ENCODE data around the gene BEAN1.

BEAN1 gene, protein sequence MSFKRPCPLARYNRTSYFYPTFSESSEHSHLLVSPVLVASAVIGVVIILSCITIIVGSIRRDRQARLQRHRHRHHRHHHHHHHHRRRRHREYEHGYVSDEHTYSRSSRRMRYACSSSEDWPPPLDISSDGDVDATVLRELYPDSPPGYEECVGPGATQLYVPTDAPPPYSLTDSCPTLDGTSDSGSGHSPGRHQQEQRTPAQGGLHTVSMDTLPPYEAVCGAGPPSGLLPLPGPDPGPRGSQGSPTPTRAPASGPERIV

DNA sequence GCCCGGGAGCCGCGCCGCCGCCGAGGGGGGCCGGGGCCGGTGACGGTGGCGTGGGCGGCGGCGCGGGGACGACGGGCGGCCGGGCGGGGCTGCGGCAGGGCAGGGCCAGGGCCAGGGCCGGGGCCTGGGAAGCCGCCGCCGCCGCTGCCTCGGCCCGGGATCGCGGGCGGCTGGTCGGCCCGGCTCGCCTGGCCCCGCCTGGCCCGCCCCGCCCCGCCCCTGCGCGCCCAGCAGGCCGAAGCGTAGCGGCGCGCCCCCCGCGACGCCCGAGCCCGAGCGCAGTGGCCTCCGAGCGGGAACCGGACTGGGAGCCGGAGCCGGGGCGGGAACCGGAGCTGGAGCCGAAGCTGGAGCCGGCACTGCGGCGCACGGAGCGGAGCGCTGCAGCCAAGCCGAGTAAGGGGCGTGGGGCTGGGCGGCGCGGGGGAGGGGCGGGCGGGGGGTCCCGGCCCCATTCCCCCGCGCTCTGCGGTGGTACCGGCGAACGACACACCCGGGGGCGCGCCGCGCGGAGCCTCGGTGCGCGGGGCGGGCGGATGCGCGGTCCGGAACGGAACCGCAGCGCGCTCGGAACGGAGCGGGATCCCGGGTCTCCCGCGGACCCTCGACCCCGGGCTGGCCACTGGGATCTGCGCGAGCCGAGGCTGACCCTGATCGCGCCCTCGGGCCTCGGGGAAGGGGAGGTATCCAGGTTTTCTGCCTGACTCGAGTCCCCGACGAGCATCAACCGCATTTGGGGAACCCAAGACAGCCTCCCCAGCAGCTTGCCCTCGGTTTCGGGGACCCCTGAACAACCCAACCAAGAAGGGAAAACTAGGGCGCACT lies at the start of gene BEAN1:
Gene BEAN1 (plus strand): TSS at position 260 of the 825 bp plus-strand sequence. CDS start 10,382 bp downstream, outside the sequence.
- no peak for DNase-seq

- DNase-seq, result no peak
Measured at GRCh38 chr16:66377324-66377723, 49.8 kb upstream of the BEAN1 start.

DNA sequence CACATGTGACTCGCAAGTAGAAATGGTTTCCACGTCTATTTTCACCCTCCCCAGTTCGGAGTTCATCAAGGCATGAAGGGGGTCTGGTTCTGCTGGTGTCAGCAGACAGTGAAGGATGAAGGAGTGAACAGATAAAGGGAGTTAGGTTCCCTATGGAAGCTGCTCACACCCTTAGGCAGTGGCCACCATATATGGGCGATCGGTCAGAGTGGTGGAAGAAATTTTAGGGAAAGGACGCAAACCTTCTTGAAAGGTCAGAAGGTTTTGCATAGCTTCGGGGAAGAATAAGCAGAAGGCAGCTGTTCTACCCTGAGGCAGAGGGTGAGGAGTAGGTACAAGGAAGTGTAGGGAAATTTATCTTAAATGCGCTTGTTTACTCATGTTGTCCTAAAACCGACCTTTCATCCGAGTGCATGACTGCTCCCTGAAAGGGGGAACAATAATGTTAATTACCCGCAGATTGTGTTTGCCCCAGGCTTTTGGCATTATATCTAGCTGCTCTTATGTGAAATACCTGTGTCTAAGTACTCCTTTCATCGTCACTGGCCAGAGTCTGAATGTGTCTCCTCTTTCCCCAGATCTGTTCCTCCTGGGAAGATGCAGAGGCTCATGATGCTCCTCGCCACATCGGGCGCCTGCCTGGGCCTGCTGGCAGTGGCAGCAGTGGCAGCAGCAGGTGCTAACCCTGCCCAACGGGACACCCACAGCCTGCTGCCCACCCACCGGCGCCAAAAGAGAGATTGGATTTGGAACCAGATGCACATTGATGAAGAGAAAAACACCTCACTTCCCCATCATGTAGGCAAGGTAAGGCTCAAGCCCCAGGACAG lies 48.1 kb upstream of the BEAN1 start:
- no peak for DNase-seq

DNA sequence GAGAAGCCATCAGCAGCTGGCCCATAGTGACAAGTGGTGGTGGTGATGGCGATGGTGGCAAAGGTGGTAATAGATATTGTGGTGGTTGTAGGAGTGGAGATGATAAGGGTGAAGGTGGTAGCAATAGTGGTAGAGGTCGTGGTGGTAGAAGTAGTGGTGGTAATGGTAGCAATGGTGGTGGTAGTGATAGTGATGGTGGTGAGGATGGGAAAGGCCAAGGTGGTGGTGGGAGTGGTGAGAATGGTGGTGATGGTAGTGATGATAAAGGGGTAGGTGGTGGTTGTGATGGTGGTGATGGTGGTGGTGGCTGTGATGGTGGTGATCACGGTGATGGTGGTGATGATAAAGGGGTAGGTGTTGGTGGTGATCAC lies 47.5 kb upstream of the BEAN1 start:
- DNase-seq, result no peak

- DNase-seq, result no peak
Measured at GRCh38 chr16:66380421-66380820, 46.7 kb upstream of the BEAN1 start.

DNA sequence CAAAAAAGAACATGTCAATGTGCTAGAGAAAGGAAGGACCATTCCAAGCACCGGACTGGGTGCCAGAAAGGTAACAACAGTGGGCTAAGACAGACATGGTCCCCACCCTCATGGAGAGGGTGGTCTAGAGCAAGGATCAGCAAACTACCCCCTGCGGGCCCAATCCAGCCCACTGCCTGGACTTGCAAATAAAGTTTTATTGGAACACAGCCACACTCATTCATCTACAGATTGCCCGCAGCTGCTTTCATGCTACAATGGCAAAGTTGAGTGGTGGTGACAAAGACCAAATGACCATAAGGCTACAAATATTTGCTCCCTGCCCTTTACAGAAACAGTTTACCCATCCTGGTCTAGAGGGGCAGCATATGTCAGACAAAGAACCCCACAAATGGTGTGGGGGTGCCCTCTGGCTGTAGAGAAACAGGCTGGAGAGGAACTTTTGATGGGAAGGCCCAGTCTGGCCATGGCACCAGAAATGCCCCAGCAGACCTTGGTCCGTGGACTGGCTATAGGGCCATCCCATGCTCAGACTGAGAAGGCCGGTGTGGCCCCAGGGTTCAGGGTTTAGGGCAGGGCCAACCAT lies 45.4 kb upstream of the BEAN1 start:
- DNase-seq, result no peak

GRCh38 chr16:66382171-66382965 lies 44.7 kb upstream of the BEAN1 start:
- no peak for DNase-seq

DNA sequence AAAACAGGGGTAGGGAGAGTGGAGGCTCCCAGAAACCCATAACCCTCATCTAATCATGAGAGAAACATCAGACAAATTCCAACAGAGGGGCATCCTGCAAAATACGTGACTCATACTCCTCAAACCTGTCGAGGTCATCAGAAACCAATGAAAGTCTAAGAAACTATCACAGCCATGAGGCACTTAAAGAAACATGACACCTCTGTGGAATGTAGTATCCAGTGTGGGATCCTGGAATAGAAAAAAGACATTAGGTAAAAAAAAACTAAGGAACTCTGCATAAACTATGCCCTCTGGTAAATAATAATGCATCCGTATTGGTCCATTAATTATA lies 44.2 kb upstream of the BEAN1 start:
- DNase-seq, result no peak

DNA sequence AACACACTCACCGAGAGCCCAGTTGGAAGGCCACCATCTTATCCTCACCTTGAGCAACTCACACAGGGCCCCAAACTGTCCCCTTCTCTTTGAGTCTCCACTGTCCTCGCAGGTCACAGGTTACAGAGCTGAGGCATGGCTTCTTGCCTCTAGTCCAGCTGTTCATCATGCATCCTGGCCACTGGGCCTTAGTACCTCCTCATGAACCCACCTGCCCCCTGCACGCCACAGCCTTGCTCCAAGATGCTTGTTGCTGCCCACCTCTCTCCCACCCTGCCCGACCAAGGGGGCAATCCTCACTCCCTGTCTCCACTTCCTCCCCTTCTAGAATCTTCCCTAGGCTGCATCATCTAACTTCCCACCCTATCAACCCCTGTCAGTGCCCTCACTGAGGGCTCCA lies 43.5 kb upstream of the BEAN1 start:
- DNase-seq, result no peak

- no peak for DNase-seq
Measured at GRCh38 chr16:66385415-66385814, 41.7 kb upstream of the BEAN1 start.

DNA sequence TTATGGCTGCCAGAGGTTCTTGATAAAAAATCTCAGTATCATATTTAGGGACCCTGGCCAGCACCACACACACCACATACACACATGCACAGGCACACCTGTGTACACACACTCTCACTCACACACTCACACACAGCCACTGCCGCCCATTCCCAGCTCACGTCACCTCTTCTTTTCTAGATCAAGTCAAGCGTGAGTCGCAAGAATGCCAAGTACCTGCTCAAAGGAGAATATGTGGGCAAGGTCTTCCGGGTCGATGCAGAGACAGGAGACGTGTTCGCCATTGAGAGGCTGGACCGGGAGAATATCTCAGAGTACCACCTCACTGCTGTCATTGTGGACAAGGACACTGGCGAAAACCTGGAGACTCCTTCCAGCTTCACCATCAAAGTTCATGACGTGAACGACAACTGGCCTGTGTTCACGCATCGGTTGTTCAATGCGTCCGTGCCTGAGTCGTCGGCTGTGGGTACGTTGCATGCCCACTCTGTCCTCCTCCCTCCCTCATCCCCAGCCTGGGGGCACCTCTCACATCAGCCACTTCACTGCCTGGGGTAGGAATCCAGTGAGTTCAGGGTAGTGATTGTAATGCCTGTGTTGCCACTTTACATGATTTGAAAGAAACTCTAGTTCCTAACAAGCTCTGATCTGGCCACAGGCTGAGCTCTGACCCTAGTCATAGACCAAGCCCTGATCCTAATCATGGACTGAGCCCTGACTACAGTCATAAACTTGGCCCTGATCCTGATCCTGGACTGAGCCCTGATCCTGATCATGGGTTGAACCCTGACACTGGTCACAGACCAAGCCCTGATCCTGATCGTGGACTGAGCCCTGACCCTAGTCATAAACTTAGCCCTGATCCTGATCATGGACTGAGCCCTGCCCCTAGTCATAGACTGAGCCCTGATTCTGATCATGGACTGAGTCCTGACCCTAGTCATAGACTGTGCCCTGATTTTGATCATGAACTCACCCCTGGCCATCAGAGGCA lies 40.2 kb upstream of the BEAN1 start:
- DNase-seq, result no peak

DNA sequence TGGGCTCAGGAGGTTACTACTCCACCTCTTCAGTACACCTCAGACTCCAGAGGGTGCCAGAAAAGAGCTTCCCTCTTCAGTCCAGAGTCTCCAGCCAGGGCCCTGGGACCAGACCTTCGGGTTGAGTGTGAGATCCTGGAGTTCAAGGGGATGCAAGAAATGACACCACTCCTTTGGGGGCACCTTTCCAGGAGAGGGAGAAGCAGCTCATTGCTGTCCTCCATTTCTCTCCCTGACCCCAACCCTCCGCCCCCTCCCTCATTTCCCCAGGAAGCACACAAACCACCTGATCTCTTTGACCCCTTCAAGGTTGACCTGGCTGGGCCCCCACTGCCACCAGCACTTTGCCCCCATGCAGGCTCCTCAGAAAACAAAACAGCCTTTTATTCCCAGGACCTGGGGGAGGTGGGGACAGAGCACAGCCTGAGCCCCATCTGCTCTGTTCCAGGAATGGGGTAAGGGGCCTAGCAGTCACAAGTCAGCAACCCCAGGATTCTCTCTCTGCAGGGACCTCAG lies 39.2 kb upstream of the BEAN1 start:
- DNase-seq, result no peak

DNA sequence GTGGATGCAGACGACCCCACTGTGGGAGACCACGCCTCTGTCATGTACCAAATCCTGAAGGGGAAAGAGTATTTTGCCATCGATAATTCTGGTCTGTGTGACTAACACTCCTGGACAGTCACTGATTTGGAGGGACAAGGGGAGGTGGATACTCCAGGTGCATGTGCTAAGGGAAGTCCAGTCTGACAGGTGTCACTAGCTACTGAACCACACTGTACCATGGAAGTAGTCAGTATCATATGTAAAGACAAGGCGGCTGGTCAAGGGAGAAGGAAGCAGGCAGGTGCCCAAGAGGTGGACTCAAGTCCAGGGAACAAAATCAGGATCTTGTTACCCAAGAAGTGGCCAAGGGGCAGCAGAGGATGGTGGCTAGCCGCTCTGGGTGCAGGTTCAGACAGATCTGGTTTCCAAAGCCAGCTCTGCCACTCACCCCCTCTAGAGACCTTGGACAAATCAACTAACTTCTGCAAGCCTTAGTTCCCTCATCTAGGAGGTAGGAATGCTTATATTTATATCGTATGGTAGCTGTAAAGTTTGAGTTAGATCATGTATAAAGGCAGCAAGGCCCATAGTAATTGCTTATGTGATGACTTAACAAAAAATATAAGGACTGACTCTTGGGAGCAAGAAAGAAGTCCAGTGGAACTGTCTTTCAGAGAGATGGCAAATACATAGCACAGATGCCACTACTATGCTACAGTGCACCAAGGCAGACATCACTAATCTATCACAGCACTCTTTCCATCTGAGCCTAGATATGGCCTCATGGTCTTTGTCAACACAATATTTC lies 38.5 kb upstream of the BEAN1 start:
- DNase-seq, result no peak

GRCh38 chr16:66389256-66390176 lies 37.6 kb upstream of the BEAN1 start:
- no peak for DNase-seq

DNA sequence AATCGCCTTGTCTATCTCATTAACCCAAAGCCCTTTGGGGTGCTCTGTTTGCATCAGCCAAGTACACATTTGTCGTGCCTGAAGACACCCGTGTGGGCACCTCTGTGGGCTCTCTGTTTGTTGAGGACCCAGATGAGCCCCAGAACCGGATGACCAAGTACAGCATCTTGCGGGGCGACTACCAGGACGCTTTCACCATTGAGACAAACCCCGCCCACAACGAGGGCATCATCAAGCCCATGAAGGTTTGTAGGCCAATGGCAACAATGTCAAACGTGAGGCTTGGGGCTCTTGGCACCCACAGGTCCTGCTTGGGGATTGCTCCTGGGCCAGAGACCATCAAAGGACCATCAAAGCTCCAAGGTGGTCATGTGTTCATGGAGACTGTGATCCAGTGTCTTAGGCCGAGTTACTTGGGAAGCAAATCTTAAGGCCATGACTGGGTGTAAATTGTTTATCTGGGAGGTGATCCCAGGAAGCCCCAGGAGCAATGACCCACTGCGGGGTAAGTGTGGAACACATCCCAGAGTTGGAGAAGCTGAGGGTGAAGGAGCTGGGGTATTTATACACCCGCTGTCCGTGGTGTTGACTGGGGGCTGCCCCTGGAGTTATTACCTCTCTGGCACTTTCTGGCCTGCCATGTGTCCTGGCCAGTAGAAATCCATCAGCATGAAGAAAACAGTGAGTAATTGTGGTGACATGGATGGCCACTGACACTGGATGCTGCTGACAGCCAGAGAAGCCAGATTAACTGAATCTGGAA lies 36.6 kb upstream of the BEAN1 start:
- no peak for DNase-seq

- DNase-seq, result no peak
Measured at GRCh38 chr16:66391726-66392670, 35.1 kb upstream of the BEAN1 start.

All from CD4-positive, alpha-beta T cell treated with Interleukin-4 for 1 hour (primary cell).